K562 (cell line): ENCODE data around the gene GFRAL. TPM values are rescaled to one million over a fixed set of nuclear protein-coding genes. Genes with fewer than 3 reads are reported as not detected.

Experiments used
- ATAC-seq: fragments of 200-7000 bp; cut with Tn5 transposase; 3 replicates; pipeline ENCODE4 v1.9.1; 2020; ENCODE audit warnings: moderate library complexity
- BruUV-seq: library from RNA; stranded (reverse); fragments of 400-500 nt; replicated peaks from 2 replicates; lab custom pipeline; 2021; lab: Mats Ljungman, UMichigan
- CTCF ChIA-PET: fragments of 300-600 bp; formaldehyde crosslinking; extraction: SDS; loops from one replicate; lab custom pipeline; 2021; ENCODE audit warnings: low intra/inter-chr PET ratio; lab: Yijun Ruan, JAX
- POLR2A ChIA-PET: fragments of 300-600, 350-650 bp; sonication (Branson Sonifier 250); formaldehyde crosslinking; extraction: SDS; loops from one replicate; lab custom pipeline; 2021; ENCODE audit warnings: antibody characterized with exemption, inconsistent platforms; lab: Yijun Ruan, JAX
- DNase-seq, 4 experiments: peaks; one replicate each; pipeline versions ENCODE4 v3.0.0 to v3.0.0-alpha.2; 2011 to 2018; ENCODE audit warnings: low spot score in 3 of 4, mixed read lengths in 3 of 4; ENCODE audit errors: extremely low read depth in 1 of 4
- FAIRE-seq: peaks from 2 replicates; lab custom pipeline; 2011; peaks lifted over from hg19 to GRCh38; lab: Jason Lieb, UNC
- H2AFZ ChIP-seq: 2 replicates; pipeline ENCODE4 v1.6.0; 2011; ENCODE audit warnings: low read depth, low read length, control low read depth, inconsistent platforms
- H3K27ac ChIP-seq: fragments of 200-600 bp; 3 replicates; pipeline ENCODE4 v1.8.0; 2011; ENCODE audit warnings: low read depth, mild to moderate bottlenecking, control low read depth, inconsistent platforms, low read length, moderate library complexity, mixed read lengths; ENCODE audit errors: extremely low read depth
- H3K27me3 ChIP-seq, 2 experiments: fragments of 300-600 bp in 1 of 2; 2 replicates in 1 of 2; 3 replicates in 1 of 2; pipeline versions ENCODE4 v1.6.0 to v1.8.0; 2011; ENCODE audit warnings: inconsistent platforms in 2 of 2, low read length in 2 of 2, mild to moderate bottlenecking in 1 of 2, mixed read lengths in 1 of 2, moderate library complexity in 1 of 2; ENCODE audit not compliant: control insufficient read depth in 2 of 2, insufficient read depth in 2 of 2
- H3K36me3 ChIP-seq: fragments of 300-600 bp; 3 replicates; pipeline ENCODE4 v1.8.0; 2011; ENCODE audit warnings: mild to moderate bottlenecking, low read length, inconsistent platforms; ENCODE audit not compliant: control insufficient read depth, insufficient read depth
- H3K4me1 ChIP-seq, 2 experiments: fragments of 200-600 bp in 1 of 2; replicated peaks in 1 of 2; 2 replicates in 1 of 2; 3 replicates in 1 of 2; pipeline versions ENCODE4 v1.5.1 to v1.8.0; 2011; ENCODE audit warnings: inconsistent platforms in 2 of 2, low read length in 2 of 2, mild to moderate bottlenecking in 1 of 2, mixed read lengths in 1 of 2, moderate library complexity in 1 of 2; ENCODE audit not compliant: control insufficient read depth in 2 of 2, insufficient read depth in 2 of 2
- H3K4me2 ChIP-seq: 2 replicates; pipeline ENCODE4 v1.6.1; 2011; ENCODE audit warnings: low read length, control low read depth, inconsistent platforms, mixed read lengths; ENCODE audit not compliant: insufficient read depth
- H3K4me3 ChIP-seq: fragments of 200-600 bp; sonication (generic), shearing (Covaris generic); 2 replicates; pipeline ENCODE4 v1.5.1; 2016; ENCODE audit warnings: control low read depth, inconsistent platforms
- H3K79me2 ChIP-seq: fragments of 200-600 bp; 3 replicates; pipeline ENCODE4 v1.8.0; 2011; ENCODE audit warnings: low read length, inconsistent platforms; ENCODE audit not compliant: control insufficient read depth, insufficient read depth
- H3K9ac ChIP-seq, 2 experiments: 2 replicates each; pipeline versions ENCODE4 v1.6.0 to v1.6.1; 2011; ENCODE audit warnings: low read depth in 2 of 2, low read length in 2 of 2, control low read depth in 1 of 2, inconsistent platforms in 1 of 2, mild to moderate bottlenecking in 1 of 2, mixed read lengths in 1 of 2; ENCODE audit not compliant: insufficient read depth in 1 of 2
- H3K9me1 ChIP-seq: one replicate; pipeline ENCODE4 v1.6.0; 2011; ENCODE audit warnings: inconsistent platforms, mild to moderate bottlenecking, low read length, moderate library complexity; ENCODE audit not compliant: control insufficient read depth, insufficient read depth
- H3K9me3 ChIP-seq: replicated peaks from 2 replicates; pipeline ENCODE4 v1.5.1; 2011; ENCODE audit warnings: low read depth, low read length, inconsistent platforms; ENCODE audit not compliant: control insufficient read depth, insufficient read depth
- H4K20me1 ChIP-seq: replicated peaks from 2 replicates; pipeline ENCODE4 v1.6.1; 2011; ENCODE audit warnings: low read length, inconsistent platforms, mixed read lengths; ENCODE audit not compliant: control insufficient read depth, insufficient read depth
- GABPA ChIP-seq: fragments of 200-800 bp; sonication (Bioruptor generic); conservative IDR thresholded peaks from 2 replicates; pipeline ENCODE4 v1.6.1; 2016; ENCODE audit warnings: low read depth, missing genetic modification characterization, missing compliant biosample characterization
- HBP1 ChIP-seq: fragments of 450-650 bp; formaldehyde crosslinking; IDR thresholded peaks from 2 replicates; pipeline ENCODE4 v1.4.0; 2022; ENCODE audit warnings: missing genetic modification characterization
- MAFK ChIP-seq: IDR thresholded peaks from 2 replicates; pipeline ENCODE4 v1.6.1; 2011; ENCODE audit warnings: low read length, improper control_type of control experiment
- MCM5 ChIP-seq: fragments of 450-650 bp; IDR thresholded peaks from 2 replicates; pipeline ENCODE4 v1.6.1; 2016; ENCODE audit warnings: low read depth
- NEUROD1 ChIP-seq: fragments of 150-350 bp; IDR thresholded peaks from 2 replicates; pipeline ENCODE4 v1.6.1; 2014; ENCODE audit warnings: borderline replicate concordance, low read length, low read depth; ENCODE audit not compliant: partially characterized antibody
- WGBS: fragments of 100-300 bp; shearing (Covaris generic); methylation state at CpG from one replicate; pipeline ENCODE4 v1.1.6; 2016; ENCODE audit warnings: low coverage, mixed read lengths; ENCODE audit not compliant: insufficient coverage; ENCODE audit errors: missing lambda C conversion rate; 5-methylcytosine and 5-hydroxymethylcytosine counted together
- in situ Hi-C: fragments of 300-500 bp; cut with MboI; formaldehyde crosslinking; loops from 4 replicates; pipeline ENCODE4 v1.15.0; 2018; ENCODE audit warnings: inconsistent platforms, mixed read lengths
- intact Hi-C: fragments of 100-400 bp; cut with micrococcal nuclease; formaldehyde crosslinking; loops from 2 replicates; pipeline ENCODE4 v1.14.2; 2022
- polyA plus RNA-seq, 8 experiments: library from polyadenylated mRNA; depleted of rRNA in 4 of 8; stranded (reverse) in 5 of 8; unstranded in 3 of 8; fragments of >200 nt; fragmentation: Nextera tagmentation in 2 of 8; fragmentation: Illumina TruSeq in 1 of 8; extraction: Ambion mirVana in 2 of 8; extraction: Trizol in 1 of 8; gene quantifications; 2 replicates each; pipeline versions ENCODE4 v1.2.1 to v1.2.3, GENCODE V29; 2011 to 2014; ENCODE audit warnings: inconsistent platforms in 1 of 8, missing spikeins in 1 of 8
- total RNA-seq, 7 experiments: library from RNA; depleted of rRNA in 6 of 7; stranded (reverse); fragments of >200 nt in 6 of 7; fragmentation: Illumina TruSeq in 2 of 7; extraction: Trizol in 2 of 7; gene quantifications; 2 replicates each; pipeline versions ENCODE4 v1.2.1 to v1.2.3, GENCODE V29; 2011 to 2021; ENCODE audit warnings: low replicate concordance in 1 of 7

The GFRAL gene
- total and polyA plus RNA-seq, 9 of the 15 experiments (the other 6 are each of a cell fraction or from before 2014, with no cell fraction given) = not detected

- no peak for TF ChIP-seq HBP1 (CRISPR knock-in tag)
- no peak for TF ChIP-seq GABPA (tag)
- TF ChIP-seq MCM5 = no peak
- no peak for TF ChIP-seq NEUROD1
Measured at GRCh38 chr6:55319961-55320695, 7.1 kb upstream of the GFRAL start (continued).

- no peak overlapping the region for H3K4me3 ChIP-seq
- H3K27ac ChIP-seq = no peak overlapping the region
- DNase-seq = no peak
- H3K27me3 ChIP-seq = no peaks in the 10 kb centered on the region
- no peak overlapping the region for H2AFZ ChIP-seq
- no peak overlapping the region for H3K4me2 ChIP-seq
- H3K9me3 ChIP-seq = no peaks in the 10 kb centered on the region
- no peak for FAIRE-seq
- H3K4me1 ChIP-seq = no peaks in the 10 kb centered on the region
- POLR2A ChIA-PET = no interaction called here
- CTCF ChIA-PET = no interaction called here
- no peaks in the 10 kb centered on the region for H3K79me2 ChIP-seq
- TF ChIP-seq MAFK = no peak
- BruUV-seq = no TSS peak
- no peaks in the 10 kb centered on the region for H3K36me3 ChIP-seq
- in situ Hi-C loops (no loop called here), intact Hi-C loops (no loop called here)
- WGBS = 0% methylated on average over 2 of the region's 2 CpGs
- H3K9ac ChIP-seq = no peak overlapping the region
- H3K9me1 ChIP-seq = no peaks in the 10 kb centered on the region
- no peak for ATAC-seq
- no peaks in the 10 kb centered on the region for H4K20me1 ChIP-seq
Measured at GRCh38 chr6:55320696-55321086, 6.6 kb upstream of the GFRAL start.
